GM12878 (cell line): ENCODE results near the gene CAMK2B.

Experiments
- BCL11A ChIP-seq: IDR thresholded peaks from 2 replicates; pipeline ENCODE4 v1.6.1; 2011; ENCODE audit warnings: low read depth, low read length
- CBX5 ChIP-seq: sonication (generic); IDR thresholded peaks from 2 replicates; pipeline ENCODE4 v1.6.1; 2016; ENCODE audit warnings: low read depth, moderate library complexity, mild to moderate bottlenecking, inconsistent platforms
- CTCF ChIP-seq, 3 experiments: IDR thresholded peaks in 2 of 3; conservative IDR thresholded peaks in 1 of 3; 2 replicates each; pipeline ENCODE4 v1.5.1; 2011; ENCODE audit warnings: low read depth in 3 of 3, low read length in 3 of 3, mild to moderate bottlenecking in 3 of 3, control low read depth in 2 of 3, moderate library complexity in 2 of 3, inconsistent platforms in 1 of 3, mixed read lengths in 1 of 3; ENCODE audit not compliant: control insufficient read depth in 2 of 3, insufficient read depth in 1 of 3; ENCODE audit errors: extremely low read depth in 1 of 3
- FOXK2 ChIP-seq: fragments of 450-650 bp; IDR thresholded peaks from 2 replicates; pipeline ENCODE4 v1.6.1; 2017; ENCODE audit warnings: mild to moderate bottlenecking, moderate library complexity
- HDGF ChIP-seq: fragments of 450-650 bp; IDR thresholded peaks from 2 replicates; pipeline ENCODE4 v1.6.1; 2016; ENCODE audit warnings: antibody characterized with exemption
- SIN3A ChIP-seq: IDR thresholded peaks from 2 replicates; pipeline ENCODE4 v1.6.1; 2012; ENCODE audit warnings: low read depth, low read length, improper control_type of control experiment
- SMAD1 ChIP-seq: fragments of 450-650 bp; IDR thresholded peaks from 2 replicates; pipeline ENCODE4 v1.6.1; 2018; ENCODE audit warnings: mild to moderate bottlenecking, low read depth; ENCODE audit not compliant: partially characterized antibody
- USF2 ChIP-seq: IDR thresholded peaks from 2 replicates; pipeline ENCODE4 v1.6.1; 2011; ENCODE audit warnings: low read depth, low read length, improper control_type of control experiment, borderline replicate concordance
- YY1 ChIP-seq: IDR thresholded peaks from 2 replicates; pipeline ENCODE4 v1.6.1; 2011; ENCODE audit warnings: low read depth, mild to moderate bottlenecking, low read length
- ZNF207 ChIP-seq: fragments of 450-650 bp; IDR thresholded peaks from 2 replicates; pipeline ENCODE4 v1.6.1; 2014; ENCODE audit warnings: antibody characterized with exemption, mild to moderate bottlenecking, borderline replicate concordance
- TF ChIP-seq, protein P1 (sequence below): IDR thresholded peaks from 2 replicates; pipeline ENCODE4 v1.6.1; 2012; ENCODE audit warnings: low read length, inconsistent platforms
- TF ChIP-seq, protein P2 (sequence below): fragments of 450-650 bp; IDR thresholded peaks from 2 replicates; pipeline ENCODE4 v1.6.1; 2018; ENCODE audit warnings: mild to moderate bottlenecking, low read depth, moderate library complexity; ENCODE audit not compliant: partially characterized antibody

DNA sequence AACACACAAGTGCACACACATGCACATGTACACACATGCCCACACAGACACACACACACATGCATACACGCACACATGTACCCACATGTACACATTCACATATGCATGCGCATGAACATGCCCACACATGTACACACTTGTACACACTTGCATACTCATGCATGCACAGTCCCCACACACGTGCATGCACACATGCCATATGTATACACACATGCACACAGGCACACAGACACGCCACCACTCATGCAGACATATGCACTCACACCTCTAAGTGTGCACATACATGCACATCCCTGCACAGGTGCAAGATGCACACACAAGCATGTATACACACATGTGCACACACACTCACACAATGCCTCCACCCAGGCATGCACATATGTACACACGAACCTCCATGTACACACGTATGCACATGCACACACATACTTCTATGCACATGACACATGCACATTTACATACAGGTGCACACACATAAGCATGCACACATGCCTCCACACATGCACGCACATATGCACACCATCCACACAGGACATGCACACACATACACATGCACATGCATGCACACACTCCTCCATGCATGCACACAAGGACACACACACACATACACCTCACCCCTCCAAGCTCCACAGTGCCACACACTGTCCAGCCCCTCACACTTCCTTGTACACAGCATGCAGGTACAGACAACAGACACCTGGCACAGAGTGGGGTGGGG is 78.8 kb downstream of the CAMK2B start:
- TF ChIP-seq, protein P1, sequence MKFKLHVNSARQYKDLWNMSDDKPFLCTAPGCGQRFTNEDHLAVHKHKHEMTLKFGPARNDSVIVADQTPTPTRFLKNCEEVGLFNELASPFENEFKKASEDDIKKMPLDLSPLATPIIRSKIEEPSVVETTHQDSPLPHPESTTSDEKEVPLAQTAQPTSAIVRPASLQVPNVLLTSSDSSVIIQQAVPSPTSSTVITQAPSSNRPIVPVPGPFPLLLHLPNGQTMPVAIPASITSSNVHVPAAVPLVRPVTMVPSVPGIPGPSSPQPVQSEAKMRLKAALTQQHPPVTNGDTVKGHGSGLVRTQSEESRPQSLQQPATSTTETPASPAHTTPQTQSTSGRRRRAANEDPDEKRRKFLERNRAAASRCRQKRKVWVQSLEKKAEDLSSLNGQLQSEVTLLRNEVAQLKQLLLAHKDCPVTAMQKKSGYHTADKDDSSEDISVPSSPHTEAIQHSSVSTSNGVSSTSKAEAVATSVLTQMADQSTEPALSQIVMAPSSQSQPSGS: no peak
- TF ChIP-seq, protein P2, sequence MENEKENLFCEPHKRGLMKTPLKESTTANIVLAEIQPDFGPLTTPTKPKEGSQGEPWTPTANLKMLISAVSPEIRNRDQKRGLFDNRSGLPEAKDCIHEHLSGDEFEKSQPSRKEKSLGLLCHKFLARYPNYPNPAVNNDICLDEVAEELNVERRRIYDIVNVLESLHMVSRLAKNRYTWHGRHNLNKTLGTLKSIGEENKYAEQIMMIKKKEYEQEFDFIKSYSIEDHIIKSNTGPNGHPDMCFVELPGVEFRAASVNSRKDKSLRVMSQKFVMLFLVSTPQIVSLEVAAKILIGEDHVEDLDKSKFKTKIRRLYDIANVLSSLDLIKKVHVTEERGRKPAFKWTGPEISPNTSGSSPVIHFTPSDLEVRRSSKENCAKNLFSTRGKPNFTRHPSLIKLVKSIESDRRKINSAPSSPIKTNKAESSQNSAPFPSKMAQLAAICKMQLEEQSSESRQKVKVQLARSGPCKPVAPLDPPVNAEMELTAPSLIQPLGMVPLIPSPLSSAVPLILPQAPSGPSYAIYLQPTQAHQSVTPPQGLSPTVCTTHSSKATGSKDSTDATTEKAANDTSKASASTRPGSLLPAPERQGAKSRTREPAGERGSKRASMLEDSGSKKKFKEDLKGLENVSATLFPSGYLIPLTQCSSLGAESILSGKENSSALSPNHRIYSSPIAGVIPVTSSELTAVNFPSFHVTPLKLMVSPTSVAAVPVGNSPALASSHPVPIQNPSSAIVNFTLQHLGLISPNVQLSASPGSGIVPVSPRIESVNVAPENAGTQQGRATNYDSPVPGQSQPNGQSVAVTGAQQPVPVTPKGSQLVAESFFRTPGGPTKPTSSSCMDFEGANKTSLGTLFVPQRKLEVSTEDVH: no peak
- TF ChIP-seq ZNF207 (no peak), BCL11A (no peak), CTCF (IDR thresholded peaks at IDR 0.05 in 2 of 3, conservative IDR thresholded peaks at IDR 0.05 in 1 of 3; ENCODE audit: control insufficient read depth in 2 of 3, extremely low read depth in 1 of 3, insufficient read depth in 1 of 3, low read depth in 3 of 3, low read length in 3 of 3) (no peak), USF2 (no peak), SIN3A (no peak), YY1 (no peak), HDGF (no peak), CBX5 (no peak), SMAD1 (no peak), FOXK2 (no peak)
